Effector CD4-positive, alpha-beta T cell (primary cell): ENCODE data around the gene CDH10.

Experiments used
- DNase-seq: peaks from one replicate; pipeline ENCODE4 v3.0.0-alpha.2; 2020

The CDH10 gene

DNA sequence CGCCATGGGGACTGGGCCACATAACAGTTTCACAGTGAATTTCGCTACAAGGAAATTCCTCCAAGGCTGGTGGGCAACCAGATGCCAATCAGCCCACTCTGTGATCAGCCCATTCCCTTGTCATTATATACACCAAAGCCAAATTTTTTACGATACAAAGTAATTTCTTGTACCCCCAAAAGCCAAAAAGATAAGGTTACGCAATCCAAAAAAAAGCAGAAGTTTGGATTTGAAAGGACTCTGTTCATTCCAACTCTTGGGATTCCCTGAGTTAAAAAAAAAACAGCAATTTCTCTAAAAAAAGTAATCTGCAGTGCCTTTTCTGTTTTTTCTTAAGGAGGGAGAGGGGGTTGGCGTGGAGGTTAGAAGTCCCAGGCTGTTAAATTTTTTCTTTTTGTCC lies 166.8 kb downstream of the CDH10 start:
- DNase-seq, result no peak

DNA sequence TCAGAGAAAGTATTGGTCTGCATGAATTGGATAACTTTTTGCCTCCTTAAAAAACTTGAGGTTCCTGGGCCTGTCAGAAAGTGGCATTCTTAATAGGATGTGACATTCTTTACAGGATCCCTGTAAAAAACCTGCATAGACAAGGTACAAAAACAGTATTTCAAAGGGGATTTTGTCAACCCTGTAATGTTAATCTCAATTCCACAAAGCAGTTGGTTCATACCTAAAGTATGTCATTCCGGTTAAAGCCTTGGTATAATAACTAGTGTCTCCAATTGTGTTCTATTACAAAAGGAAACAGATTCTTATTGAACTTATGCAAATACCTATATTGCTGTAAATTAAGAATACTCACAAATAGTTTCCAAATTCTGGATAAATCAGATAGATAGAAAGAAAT lies 169.7 kb downstream of the CDH10 start:
- no peak for DNase-seq

DNA sequence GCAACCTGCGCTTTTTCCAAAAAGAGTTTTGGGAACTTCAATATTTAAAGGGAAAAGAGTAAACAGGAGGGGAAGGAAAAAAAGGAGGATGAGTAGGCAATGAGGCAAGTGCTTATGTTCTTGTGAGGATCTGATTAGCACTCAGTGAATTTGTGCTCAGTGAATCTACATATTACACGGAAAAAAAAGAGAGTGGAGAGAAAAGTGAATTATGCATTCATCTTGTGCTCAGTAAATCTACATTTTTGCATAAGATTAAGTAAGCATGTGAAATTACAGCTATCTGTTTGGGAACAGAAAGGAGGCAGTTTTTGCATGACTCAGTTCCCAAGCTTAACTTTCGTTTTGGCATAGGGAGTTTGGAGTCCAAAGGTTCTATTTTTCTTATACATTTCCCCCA lies 170.1 kb downstream of the CDH10 start:
- no peak for DNase-seq

DNA sequence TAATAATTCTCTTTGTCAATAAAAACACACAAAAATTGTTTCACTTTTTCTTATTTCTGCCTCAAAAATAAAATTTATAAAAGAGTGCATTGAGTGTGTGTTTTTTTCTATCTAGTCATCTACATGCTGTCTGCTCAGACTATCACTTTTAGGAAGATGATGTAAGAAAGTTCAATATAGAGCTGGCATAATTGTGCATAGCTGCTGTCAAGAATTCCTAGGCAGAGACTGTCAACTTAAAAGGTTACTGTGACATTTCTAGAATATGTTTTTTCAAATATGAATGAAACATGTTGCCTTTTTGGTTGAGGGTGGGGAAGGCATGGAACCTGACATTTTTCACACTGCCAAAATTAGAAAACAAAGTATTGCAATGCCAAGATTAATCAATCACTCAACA lies 172.3 kb downstream of the CDH10 start:
- no peak for DNase-seq

DNA sequence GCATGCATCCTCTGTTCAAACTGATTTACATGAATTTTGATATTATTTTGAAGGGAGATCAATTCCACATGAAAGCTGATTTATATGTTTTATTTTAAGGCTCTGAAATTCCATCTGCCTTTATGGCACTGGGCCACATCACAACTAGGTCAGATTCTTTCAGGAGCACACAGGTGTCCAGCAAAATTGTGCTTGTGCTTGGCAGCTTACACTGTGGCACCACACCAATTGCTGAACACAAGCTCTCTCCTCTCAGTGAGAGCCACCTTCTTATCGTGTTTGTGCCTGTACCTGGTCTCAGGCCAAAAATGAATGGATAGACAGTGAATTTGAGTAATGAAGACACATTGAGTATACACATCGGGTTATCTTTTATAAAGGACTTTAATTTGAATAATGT lies 200.4 kb downstream of the CDH10 start:
- DNase-seq, result no peak

DNA sequence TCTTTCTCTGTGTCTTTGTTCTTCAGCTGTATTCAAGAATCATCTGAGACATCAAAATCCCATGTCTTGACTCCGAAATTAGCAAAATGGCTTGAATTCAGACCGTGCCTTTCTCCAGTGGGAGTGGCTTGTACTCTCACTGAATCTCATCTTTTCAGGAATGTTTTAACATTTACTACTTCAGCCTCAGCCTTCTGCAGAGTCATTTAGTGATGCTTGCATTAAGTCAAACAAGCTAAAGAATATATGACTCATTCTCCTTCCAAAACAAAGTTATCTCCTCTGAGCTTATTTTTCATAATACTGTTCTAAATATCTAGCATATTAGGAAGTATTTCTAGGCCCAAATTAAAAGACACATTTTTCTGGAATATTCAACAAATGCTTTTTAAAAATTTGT lies 205.3 kb downstream of the CDH10 start:
- no peak for DNase-seq
